ENCODE data around the gene RABGAP1L. TPM values are rescaled to one million over a fixed set of nuclear protein-coding genes. Genes with fewer than 3 reads are reported as not detected.

RABGAP1L gene
- polyA plus RNA-seq, 1 donor (not counting 4 experiments of a cell fraction or from before 2014, with no cell fraction given): 24.2 TPM

DNA sequence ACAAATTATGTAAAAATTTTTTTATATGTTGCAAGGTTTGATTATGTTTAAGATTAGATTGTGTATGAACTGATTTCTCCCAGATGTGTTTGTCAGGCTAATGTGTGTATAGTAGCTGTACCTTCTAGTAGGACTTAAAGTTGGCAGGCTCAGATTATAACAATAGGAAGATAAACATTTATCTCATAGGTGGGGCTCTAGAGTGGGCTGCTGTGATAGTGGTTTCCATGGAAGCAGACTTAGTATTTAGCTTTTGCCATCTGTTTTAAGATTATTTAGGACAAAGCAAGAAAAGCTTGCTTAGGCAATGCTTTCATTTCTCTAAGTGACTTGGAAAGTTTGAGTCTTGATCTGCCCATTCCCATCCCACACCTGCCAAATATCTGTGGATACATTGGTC is 652.7 kb downstream of the RABGAP1L start:
- Histone ChIP-seq H3K27ac (ENCODE audit: control insufficient read depth, insufficient read depth, low read length) (no peak overlapping the region), H2AFZ (ENCODE audit: control insufficient read depth, low read length) (no peak overlapping the region), H3K4me1 (ENCODE audit: control insufficient read depth, extremely low read depth, insufficient read depth, low read length) (peaks cover 23% of the 10 kb centered on the region), H3K27me3 (ENCODE audit: control insufficient read depth, extremely low read depth, insufficient read depth, low read length) (no peaks in the 10 kb centered on the region), H3K9me3 (ENCODE audit: control insufficient read depth, low read depth, low read length) (no peaks in the 10 kb centered on the region), H3K4me2 (ENCODE audit: control insufficient read depth, extremely low read depth, insufficient read depth, low read depth, low read length) (no peak overlapping the region), H4K20me1 (ENCODE audit: control insufficient read depth, extremely low read depth, insufficient read depth, low read length) (no peaks in the 10 kb centered on the region), H3K36me3 (ENCODE audit: control insufficient read depth in 2 of 2, extremely low read depth in 1 of 2, insufficient read depth in 2 of 2, low read length in 2 of 2) (no peaks in the 10 kb centered on the region), H3K9me1 (ENCODE audit: control insufficient read depth, extremely low read depth, insufficient read depth, low read length) (no peaks in the 10 kb centered on the region), H3K4me3 (ENCODE audit: control insufficient read depth in 2 of 3, extremely low read depth in 1 of 3, insufficient read depth in 2 of 3, low read depth in 1 of 3, low read length in 3 of 3) (no peak overlapping the region), H3K79me2 (ENCODE audit: control insufficient read depth, insufficient read depth, low read length) (no peaks in the 10 kb centered on the region), H3K9ac (ENCODE audit: control insufficient read depth, extremely low read depth, insufficient read depth, low read length) (no peak overlapping the region)
- dilution Hi-C loops (cut with MboI; ENCODE audit: extremely low pct_ligation_motif_present, low sequenced_read_pairs): no loop called here
- no peak for TF ChIP-seq EZH2 (IDR thresholded peaks at IDR 0.05; ENCODE audit: low read length)
- TF ChIP-seq, protein P1, sequence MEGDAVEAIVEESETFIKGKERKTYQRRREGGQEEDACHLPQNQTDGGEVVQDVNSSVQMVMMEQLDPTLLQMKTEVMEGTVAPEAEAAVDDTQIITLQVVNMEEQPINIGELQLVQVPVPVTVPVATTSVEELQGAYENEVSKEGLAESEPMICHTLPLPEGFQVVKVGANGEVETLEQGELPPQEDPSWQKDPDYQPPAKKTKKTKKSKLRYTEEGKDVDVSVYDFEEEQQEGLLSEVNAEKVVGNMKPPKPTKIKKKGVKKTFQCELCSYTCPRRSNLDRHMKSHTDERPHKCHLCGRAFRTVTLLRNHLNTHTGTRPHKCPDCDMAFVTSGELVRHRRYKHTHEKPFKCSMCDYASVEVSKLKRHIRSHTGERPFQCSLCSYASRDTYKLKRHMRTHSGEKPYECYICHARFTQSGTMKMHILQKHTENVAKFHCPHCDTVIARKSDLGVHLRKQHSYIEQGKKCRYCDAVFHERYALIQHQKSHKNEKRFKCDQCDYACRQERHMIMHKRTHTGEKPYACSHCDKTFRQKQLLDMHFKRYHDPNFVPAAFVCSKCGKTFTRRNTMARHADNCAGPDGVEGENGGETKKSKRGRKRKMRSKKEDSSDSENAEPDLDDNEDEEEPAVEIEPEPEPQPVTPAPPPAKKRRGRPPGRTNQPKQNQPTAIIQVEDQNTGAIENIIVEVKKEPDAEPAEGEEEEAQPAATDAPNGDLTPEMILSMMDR (optimal IDR thresholded peaks at IDR 0.05 in 1 of 3, IDR thresholded peaks at IDR 0.05 in 1 of 3, conservative IDR thresholded peaks at IDR 0.05 in 1 of 3; ENCODE audit: extremely low read depth in 1 of 3, insufficient read depth in 2 of 3, low read length in 3 of 3): no peak
- DNase-seq (ENCODE audit: low read depth, low spot score) (no peak), FAIRE-seq (no peak)

DNA sequence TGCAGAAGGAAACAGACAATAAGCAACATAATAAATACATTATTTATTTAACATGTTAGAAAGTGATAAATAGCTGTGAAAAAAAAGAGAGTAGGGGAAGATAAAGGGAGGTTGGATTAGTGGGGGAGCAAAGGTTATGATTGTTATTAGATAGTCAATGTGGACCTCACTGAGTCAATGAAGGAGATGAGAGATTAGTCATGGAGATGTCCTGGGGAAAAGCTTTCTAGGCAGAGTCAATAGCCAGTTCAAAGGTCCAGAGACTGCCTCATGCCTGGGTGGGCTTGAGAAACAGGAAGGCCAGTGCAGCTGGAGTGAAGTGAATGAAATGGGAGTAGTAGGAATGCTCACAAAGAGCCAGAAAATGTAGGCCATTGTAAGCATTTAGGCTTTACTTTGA is 653.3 kb downstream of the RABGAP1L start:
- Histone ChIP-seq H3K27ac (ENCODE audit: control insufficient read depth, insufficient read depth, low read length) (no peak overlapping the region), H3K4me3 (ENCODE audit: control insufficient read depth in 2 of 3, extremely low read depth in 1 of 3, insufficient read depth in 2 of 3, low read depth in 1 of 3, low read length in 3 of 3) (no peak overlapping the region), H3K9ac (ENCODE audit: control insufficient read depth, extremely low read depth, insufficient read depth, low read length) (no peak overlapping the region), H3K4me2 (ENCODE audit: control insufficient read depth, extremely low read depth, insufficient read depth, low read depth, low read length) (no peak overlapping the region), H2AFZ (ENCODE audit: control insufficient read depth, low read length) (no peak overlapping the region), H3K4me1 (ENCODE audit: control insufficient read depth, extremely low read depth, insufficient read depth, low read length) (peaks cover 29% of the 10 kb centered on the region), H3K36me3 (ENCODE audit: control insufficient read depth in 2 of 2, extremely low read depth in 1 of 2, insufficient read depth in 2 of 2, low read length in 2 of 2) (no peaks in the 10 kb centered on the region), H3K27me3 (ENCODE audit: control insufficient read depth, extremely low read depth, insufficient read depth, low read length) (no peaks in the 10 kb centered on the region), H3K9me1 (ENCODE audit: control insufficient read depth, extremely low read depth, insufficient read depth, low read length) (no peaks in the 10 kb centered on the region), H3K9me3 (ENCODE audit: control insufficient read depth, low read depth, low read length) (no peaks in the 10 kb centered on the region), H3K79me2 (ENCODE audit: control insufficient read depth, insufficient read depth, low read length) (no peaks in the 10 kb centered on the region), H4K20me1 (ENCODE audit: control insufficient read depth, extremely low read depth, insufficient read depth, low read length) (no peaks in the 10 kb centered on the region)
- DNase-seq (ENCODE audit: low read depth, low spot score) (no peak), FAIRE-seq (no peak)
- dilution Hi-C loops (cut with MboI; ENCODE audit: extremely low pct_ligation_motif_present, low sequenced_read_pairs): no loop called here
- TF ChIP-seq, protein P1 (optimal IDR thresholded peaks at IDR 0.05 in 1 of 3, IDR thresholded peaks at IDR 0.05 in 1 of 3, conservative IDR thresholded peaks at IDR 0.05 in 1 of 3; ENCODE audit: extremely low read depth in 1 of 3, insufficient read depth in 2 of 3, low read length in 3 of 3): no peak
- TF ChIP-seq EZH2 (IDR thresholded peaks at IDR 0.05; ENCODE audit: low read length): no peak

All from keratinocyte (primary cell).